ENCODE measurements around the gene UGT1A6. TPM values are rescaled to one million over a fixed set of nuclear protein-coding genes. Genes with fewer than 3 reads are reported as not detected.

UGT1A6 gene
- total RNA-seq, 1 donor from 2014 or later = 3.2 TPM

DNA sequence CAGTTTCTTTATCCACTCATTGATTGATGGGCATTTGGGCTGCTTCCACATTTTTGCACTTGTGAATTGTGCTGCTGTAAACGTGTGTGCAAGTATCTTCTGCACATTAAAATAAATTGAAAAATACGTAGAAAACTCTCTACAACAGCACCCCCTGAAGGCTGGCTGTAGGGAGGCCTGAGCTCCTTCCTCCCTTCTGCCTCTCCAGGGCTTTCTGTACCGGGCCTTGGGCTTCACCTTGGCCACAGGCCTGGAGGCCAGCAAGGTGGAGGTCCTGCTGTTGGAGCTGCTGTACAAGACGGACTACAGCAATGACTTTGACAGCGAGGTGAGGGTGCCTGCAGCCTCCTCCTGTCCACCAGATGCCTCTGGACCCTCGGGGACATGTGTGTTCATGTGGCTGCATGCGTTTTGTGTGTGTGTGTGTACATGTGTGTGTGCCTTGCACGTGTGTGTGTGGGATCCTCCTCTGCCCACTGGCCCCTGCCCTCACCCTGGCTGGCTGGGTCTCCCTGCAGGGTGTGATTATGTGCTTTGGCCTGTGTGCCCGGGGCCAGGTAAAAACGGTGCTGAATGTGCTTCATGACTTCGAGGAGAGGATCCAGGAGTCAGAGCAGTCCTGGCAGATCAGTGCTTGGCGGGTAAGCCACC lies 114.7 kb downstream of the UGT1A6 start:
- Histone ChIP-seq H3K9me3 (no peaks in the 10 kb centered on the region), H3K36me3 (no peaks in the 10 kb centered on the region), H3K4me3 (no peak overlapping the region), H3K4me1 (no peaks in the 10 kb centered on the region), H3K27me3 (no peaks in the 10 kb centered on the region), H3K27ac (no peak overlapping the region)
- TF ChIP-seq, protein P1, sequence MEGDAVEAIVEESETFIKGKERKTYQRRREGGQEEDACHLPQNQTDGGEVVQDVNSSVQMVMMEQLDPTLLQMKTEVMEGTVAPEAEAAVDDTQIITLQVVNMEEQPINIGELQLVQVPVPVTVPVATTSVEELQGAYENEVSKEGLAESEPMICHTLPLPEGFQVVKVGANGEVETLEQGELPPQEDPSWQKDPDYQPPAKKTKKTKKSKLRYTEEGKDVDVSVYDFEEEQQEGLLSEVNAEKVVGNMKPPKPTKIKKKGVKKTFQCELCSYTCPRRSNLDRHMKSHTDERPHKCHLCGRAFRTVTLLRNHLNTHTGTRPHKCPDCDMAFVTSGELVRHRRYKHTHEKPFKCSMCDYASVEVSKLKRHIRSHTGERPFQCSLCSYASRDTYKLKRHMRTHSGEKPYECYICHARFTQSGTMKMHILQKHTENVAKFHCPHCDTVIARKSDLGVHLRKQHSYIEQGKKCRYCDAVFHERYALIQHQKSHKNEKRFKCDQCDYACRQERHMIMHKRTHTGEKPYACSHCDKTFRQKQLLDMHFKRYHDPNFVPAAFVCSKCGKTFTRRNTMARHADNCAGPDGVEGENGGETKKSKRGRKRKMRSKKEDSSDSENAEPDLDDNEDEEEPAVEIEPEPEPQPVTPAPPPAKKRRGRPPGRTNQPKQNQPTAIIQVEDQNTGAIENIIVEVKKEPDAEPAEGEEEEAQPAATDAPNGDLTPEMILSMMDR (IDR thresholded peaks at IDR 0.05) = no peak
- intact Hi-C loops (cut with DNase I) = no loop called here
- no peak for ATAC-seq
- DNase-seq = peak; percentile 31

DNA sequence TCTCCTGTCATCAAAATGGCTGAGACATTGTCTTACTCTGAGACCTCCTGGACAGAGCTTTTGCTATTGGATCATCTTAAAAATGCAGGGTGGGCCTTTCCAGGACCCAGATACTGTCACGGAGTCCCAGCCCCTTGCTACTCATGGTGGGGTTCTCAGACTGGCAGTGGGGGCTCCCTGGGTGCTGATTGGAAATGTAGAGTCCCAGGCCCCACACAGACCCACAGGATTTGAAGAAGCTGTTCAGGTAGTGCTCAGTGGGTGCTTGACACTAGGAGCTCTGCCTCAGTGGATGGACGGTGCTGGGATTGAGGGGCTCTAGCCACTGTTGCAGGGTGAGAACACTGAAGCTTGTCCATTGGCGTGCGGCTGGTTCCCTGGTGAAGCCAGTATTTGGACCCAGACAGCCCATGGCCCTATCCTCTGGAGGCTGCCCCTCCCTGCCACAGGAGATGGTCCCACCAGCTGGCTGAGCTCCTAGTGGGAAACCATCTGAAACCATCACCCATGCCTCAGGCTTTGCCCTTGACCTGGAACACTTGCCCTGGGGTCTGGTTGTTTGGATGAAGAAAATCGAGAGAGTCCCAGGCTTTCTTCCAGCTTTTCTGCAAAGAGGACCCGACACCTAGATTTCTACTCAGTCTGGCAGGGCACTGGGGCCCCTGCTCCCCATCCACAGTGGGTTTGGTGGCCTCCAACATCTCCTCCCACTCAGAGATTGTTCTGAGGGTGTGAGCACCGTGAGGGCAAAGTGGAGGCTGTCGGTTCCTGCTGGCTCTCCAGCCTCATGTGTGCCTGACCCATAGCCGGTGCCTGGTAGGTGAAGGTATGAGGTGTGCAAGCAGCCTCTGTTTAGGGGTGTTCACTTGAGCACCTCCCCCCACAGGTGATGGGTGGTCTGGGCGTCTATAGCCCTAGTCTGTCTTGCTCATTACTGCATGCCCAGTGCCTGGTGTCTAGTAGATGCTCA lies 115.6 kb downstream of the UGT1A6 start:
- TF ChIP-seq, protein P1 (IDR thresholded peaks at IDR 0.05) = no peak
- Histone ChIP-seq H3K4me1 (no peaks in the 10 kb centered on the region), H3K27me3 (no peaks in the 10 kb centered on the region), H3K9me3 (no peaks in the 10 kb centered on the region), H3K27ac (no peak overlapping the region), H3K36me3 (no peaks in the 10 kb centered on the region), H3K4me3 (no peak overlapping the region)
- intact Hi-C loops (cut with DNase I) = no loop called here
- ATAC-seq (no peak), DNase-seq (peak; percentile 46)

DNA sequence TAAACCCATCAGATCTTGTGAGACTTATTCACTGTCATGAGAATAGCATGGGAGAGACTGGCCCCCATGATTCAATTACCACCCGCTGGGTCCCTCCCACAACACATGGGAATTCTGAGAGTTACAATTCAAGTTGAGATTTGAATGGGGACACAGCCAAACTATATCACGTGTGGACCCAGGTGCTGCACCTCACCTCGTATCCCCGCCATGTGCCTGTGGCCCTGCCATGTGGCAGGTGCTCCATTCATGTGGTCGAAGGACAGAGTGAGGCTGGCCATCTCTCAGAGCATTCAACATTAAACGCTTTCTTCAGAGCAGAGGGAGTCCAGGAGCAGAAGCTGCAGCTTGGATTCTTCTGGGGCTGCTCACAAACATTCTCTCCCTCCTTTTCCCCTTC lies 117.7 kb downstream of the UGT1A6 start:
- no peak for ATAC-seq

DNA sequence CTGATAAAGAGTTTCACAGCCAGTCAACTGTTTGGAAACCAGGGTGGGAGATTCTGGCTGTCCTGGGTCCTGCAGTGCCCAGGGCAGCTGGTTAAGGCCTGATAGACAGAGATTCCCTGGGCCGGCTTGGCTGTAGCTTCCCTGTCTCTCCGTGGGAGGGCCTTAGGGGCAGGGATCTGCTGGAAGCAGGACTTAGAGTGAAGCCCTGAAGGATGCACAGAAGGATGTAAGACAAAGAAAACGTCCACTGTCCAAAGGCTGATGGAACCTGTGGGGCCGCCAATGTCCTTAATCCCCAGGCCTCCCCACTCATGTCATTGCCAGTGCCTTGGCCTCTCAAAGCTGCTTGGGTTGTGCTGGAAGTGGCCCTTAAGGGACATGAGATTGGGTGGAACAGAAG lies 118.4 kb downstream of the UGT1A6 start:
- Histone ChIP-seq H3K4me3 (no peak overlapping the region), H3K4me1 (no peaks in the 10 kb centered on the region), H3K36me3 (no peaks in the 10 kb centered on the region), H3K27ac (no peak overlapping the region), H3K9me3 (no peaks in the 10 kb centered on the region), H3K27me3 (no peaks in the 10 kb centered on the region)
- ATAC-seq = no peak
- intact Hi-C loops (cut with DNase I) = no loop called here
- DNase-seq = peak; percentile 43
- TF ChIP-seq, protein P1 (IDR thresholded peaks at IDR 0.05) = no peak

More for the DNA sequence above, 117.7 kb downstream of the UGT1A6 start:
- Histone ChIP-seq H3K36me3 (no peaks in the 10 kb centered on the region), H3K9me3 (no peaks in the 10 kb centered on the region), H3K4me3 (no peak overlapping the region), H3K4me1 (no peaks in the 10 kb centered on the region), H3K27me3 (no peaks in the 10 kb centered on the region), H3K27ac (no peak overlapping the region)
- intact Hi-C loops (cut with DNase I) = no loop called here
- peak; percentile 16 for DNase-seq
- TF ChIP-seq, protein P1 (IDR thresholded peaks at IDR 0.05) = no peak

DNA sequence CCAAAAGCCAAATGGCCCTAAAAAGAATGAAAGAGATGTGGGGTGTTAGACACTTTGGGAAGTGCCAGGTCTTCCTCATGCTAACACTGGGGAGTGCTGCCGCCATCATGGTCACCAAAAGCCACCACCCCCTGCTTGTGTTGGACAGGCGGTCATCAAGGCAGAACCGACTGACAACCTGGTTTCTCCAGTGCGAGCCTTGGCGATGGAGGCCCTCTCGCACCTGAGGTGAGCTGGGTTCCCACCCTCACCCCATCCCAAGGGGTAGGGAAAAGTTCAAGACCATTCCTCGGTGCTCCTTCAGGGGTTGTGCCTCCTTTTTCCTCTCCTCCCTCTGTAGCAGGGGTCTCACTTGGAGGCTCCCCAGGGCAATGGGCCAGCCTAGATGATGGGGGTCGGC lies 119.0 kb downstream of the UGT1A6 start:
- intact Hi-C loops (cut with DNase I) = no loop called here
- Histone ChIP-seq H3K27ac (no peak overlapping the region), H3K9me3 (no peaks in the 10 kb centered on the region), H3K27me3 (no peaks in the 10 kb centered on the region), H3K4me3 (no peak overlapping the region), H3K36me3 (no peaks in the 10 kb centered on the region), H3K4me1 (no peaks in the 10 kb centered on the region)
- TF ChIP-seq, protein P1 (IDR thresholded peaks at IDR 0.05) = no peak
- ATAC-seq (no peak), DNase-seq (peak; percentile 38)
